RCC 7860 (cell line): ENCODE data around the gene EPN2.
"Not testable (repeated sequence)": the region's sequence is repeated elsewhere in the genome, so short reads cannot be mapped to it uniquely, and the experiment has no call there.

Experiments used
- DNase-seq: peaks from one replicate; pipeline ENCODE4 v3.0.0-alpha.2; 2015; ENCODE audit warnings: low spot score
- FAIRE-seq: peaks from 2 replicates; lab custom pipeline; 2012; peaks lifted over from hg19 to GRCh38; lab: Jason Lieb, UNC

Gene EPN2

DNA sequence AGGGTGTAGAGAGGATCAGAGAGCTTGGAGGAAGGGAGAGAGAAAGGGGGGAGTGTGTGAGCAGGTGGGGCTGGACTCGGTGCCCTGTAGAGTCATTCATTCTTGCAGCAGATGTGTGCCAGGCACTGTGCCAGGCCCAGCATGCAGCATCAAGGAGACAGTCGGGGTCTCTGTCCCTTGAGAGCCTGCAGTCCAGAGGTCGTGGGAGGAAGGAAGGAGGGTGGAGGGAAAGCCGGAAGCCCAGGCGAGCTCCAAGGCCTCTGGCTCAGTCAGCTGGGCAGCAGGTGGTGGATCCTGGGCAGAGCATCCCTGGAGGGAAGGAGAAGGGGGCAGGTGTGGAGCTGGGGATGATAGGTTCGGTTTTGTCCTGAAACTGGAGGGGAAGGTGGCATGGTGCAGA, 27.5 kb downstream of the EPN2 start:
- DNase-seq (no peak), FAIRE-seq (no peak)

DNA sequence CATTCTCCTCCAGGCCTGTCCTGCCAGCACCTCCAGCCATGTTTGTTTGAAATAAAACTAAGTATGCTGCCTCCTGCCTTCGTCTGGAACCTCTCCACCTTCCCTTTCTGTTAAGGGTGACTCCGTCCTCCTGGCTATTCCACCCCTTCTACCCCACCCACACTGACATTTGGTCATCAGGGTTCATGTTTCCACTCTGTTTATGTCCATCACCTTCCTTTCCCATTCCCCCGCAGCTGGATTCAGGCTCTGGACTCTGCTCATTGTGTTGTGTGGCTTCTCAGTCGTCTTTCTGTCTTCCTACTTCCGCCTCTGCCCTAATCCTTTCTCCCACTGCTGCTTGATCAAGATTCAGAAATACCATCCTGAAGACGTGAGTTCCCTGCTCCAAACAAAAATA, 28.6 kb downstream of the EPN2 start:
- FAIRE-seq, result no peak

DNA sequence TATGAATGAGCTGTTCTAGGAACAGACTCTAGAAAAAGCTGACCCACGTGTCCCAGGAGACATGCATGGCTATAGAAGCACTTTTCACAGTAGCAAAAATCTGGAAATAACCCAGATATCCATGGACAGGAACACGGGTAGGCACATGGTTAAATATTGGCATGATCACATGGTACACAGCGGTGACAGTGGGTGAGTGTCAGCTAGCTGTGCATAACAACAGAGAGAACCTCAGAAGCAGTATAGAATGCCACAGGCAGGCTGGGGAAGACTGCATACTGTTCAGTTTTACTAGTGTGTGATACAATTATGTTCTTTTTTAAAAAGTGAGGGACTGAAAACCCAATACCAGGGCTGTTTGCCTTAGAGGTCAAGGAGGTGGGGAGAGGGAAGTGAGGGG, 31.4 kb downstream of the EPN2 start:
- no peak for FAIRE-seq
- DNase-seq, result no peak

More for the DNA sequence above, 28.6 kb downstream of the EPN2 start:
- no peak for DNase-seq

DNA sequence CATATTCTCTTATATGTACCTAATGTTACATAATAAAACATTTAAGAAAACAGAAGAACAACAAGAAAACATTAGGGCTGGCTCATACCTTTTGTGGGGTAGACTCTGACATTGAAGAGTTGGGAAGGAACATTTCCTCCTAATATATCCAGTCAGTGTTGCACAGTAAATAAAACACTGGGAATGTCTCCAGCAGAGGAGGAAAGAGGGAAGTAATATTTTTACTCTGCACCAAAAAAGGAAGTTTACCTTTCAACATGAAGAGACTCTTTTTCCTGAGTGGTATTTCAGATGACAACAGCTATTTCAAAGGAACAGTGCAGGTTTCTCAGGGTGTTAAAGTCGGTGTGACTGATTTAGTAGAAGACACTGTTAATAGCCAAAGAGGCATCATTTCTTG, 31.9 kb downstream of the EPN2 start:
- DNase-seq (no peak), FAIRE-seq (no peak)

DNA sequence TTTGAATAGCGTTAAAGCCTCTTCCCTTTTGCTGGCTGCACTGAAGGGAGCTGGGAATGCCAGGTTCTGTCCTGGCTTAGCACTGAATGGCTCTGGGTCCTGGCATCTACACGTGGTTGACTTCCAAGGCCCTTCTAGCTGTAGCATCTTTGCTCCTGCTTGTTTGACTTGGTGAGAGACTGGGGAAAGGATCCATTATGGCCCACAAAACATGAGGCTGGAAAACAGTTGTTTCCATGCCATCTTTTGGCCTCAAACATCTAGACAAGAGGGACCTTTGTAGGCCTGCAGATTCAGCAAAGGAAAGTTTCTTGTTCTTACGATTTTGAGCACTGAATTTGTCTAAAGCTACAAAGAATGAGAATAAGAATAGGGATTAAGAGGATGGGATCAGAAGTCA, 32.5 kb downstream of the EPN2 start:
- FAIRE-seq, result no peak
- DNase-seq, result no peak

DNA sequence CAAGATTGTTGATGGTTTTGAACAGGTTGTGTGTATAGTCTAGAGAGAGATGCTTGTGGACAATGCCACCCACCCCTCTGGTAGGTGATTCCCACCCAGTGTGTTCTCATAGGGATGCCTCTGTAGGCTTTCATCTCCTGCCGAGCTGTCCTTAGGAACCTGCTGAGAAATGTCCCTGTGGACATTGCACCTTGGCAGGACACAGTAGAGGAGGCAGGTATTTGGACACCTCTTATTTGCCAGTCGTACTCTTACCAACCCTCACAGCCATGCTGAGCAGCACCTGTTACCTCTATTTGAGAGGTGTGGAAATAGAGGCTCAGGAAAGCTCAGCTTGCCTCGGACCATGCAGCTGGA, 33.2 kb downstream of the EPN2 start:
- FAIRE-seq, result no peak

DNA sequence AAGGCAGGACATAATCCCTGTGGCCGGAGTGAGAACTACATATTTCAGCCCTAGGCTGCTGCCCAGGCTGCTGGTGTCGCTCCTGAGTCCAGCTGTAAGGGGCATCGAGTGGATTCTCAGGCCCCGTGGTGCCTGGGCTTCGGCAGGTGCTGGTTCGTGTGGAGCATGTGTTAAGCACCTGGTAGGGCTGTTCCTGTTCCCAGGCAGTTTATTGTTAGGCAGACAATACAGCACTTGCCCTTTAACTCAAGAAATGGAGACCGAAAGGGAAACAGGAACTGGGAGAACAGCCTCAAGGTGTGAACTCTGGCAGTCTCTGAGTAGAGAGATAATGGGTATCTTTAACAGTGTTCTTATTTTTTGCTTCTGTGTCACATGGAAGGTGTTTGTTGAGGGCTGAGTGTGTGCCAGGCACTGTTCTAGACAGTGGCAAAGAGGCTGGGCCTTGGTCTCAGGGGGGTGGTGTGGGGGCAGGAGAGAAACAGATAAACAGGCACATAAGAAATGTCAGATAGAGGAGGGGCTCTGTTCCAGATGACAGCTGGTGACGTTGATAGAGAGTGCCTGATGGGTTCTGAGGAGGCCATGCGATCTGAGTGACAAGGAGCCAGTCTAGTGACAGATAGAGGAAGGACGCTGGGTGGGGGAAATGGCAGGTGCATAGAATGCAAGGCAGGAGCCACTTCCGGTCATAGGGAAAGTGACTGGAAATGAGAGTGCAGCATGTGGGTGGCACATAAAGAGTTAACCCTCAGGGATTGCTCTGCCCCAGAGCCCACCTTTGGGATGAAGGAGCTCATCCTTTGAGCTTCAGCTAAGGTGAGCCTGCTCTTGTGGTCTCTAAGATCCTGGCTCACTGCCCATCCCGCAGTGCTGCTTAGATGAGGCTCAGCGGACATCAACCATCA, 33.8 kb downstream of the EPN2 start:
- DNase-seq (no peak), FAIRE-seq (no peak)

More for the DNA sequence above, 33.2 kb downstream of the EPN2 start:
- DNase-seq, result no peak

DNA sequence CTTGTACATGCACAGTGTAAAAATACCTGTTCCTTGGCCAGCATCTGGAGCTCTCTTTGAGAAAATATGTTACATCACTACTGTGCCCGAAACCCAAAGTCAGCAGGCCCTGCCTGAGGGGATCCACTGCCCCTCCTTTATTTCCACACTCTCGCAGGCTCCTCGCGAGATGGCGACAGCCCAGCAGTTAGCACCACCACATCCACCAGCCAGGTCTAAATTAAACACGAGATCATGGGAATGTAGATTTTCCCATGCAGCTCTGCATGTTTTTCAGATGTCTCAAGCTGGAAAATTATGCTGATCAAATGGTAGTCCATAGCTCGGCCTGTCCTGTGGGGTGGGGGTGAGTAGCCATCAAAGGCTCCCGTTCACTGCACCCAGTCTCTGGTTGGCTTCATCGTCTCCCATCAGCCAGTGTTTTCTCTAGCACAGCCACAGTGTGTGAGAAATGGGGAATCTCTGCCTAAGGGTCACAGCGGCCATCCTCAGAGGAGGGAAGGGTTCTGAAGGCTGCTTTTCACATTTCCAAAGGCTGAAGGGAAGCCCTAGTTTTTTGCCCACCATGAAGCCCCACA, 34.7 kb downstream of the EPN2 start:
- DNase-seq, result no peak
- FAIRE-seq, result no peak

DNA sequence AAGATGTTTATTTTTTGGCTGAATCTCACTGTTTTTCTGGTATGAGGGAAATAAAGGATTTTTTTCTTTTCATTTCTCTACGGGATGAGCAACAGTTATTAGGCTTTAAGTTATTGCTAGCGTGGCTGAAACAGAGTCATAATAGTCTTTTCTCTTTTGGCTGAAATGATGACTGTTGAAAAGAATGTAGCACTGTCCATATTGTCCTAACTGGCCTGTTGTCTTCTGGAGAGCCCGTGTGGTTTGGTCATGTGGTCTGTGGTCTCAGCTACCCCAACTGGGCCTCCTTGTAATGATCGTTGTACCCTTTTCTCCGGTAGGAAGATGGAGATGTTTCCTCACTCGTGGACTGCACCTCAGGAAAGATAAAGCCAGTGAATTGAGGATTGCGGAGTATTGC, 36.6 kb downstream of the EPN2 start:
- FAIRE-seq (no peak), DNase-seq (no peak)

DNA sequence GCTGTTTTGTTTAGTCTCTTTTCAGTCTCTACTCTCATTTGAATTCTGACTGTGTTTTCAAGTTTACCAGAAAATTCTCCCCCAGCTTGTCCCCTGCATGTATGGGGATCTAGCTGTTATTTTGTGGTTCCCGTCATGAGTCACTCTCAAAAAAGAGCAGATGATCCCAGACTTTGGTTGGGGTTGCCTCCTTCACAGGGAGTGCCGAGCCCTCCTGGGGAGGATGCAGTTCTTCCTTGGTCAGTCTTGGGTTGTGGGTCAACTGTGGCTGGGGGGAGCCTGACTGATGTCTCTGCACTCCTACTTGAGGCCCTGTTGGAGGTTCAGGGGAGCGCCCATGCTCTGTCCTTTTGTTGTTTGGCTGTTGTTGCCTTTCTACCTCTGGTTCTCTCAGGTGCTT, 37.7 kb downstream of the EPN2 start:
- FAIRE-seq (no peak), DNase-seq (no peak)

DNA sequence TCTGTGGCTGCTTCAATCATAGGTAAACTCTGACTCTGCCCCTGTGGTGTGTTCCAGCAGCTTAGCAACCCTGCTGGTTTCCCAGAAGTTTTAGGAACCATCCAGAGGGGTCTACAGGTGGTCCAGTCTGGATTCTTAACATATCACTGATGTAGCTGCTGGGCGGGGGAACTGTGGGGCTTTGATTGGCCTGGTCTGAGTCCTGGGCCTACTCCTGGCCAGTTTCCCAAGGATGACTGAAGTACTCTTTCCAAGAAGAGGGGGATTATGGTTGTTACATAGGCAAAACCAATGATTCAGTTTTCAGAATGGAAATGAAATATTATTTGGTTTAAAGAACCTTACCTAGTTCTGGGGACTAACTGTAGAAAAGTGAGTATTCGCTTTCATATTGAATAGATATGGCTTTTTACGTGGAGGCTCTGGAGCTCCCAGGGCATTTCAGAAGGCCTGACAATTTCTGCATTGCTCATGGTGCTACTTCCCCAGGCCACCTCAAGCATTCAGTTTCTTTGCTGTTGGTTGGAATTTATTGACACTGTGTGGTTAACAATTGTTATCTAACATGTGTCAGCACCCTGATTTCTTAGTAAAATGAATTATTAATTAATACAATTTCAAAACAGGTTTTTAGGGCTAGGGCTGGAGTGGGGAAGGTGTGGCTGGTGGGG, 38.4 kb downstream of the EPN2 start:
- FAIRE-seq, result no peak
- no peak for DNase-seq

DNA sequence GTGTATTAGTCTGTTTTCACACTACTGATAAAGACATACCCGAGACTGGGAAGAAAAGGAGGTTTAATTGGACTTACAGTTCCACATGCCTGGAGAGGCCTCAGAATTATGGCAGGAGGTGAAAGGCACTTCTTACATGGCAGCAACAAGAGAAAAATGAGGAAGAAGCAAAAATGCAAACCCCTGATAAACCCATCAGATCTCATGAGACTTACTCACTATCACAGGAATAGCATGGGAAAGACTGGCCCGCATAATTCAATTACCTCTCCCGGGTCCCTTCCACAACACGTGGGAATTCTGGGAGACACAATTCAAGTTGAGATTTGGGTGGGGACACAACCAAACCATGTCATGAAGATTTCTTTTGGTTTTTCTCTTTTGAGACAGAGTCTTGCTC, 41.1 kb downstream of the EPN2 start:
- not testable (repeated sequence) for DNase-seq, FAIRE-seq

DNA sequence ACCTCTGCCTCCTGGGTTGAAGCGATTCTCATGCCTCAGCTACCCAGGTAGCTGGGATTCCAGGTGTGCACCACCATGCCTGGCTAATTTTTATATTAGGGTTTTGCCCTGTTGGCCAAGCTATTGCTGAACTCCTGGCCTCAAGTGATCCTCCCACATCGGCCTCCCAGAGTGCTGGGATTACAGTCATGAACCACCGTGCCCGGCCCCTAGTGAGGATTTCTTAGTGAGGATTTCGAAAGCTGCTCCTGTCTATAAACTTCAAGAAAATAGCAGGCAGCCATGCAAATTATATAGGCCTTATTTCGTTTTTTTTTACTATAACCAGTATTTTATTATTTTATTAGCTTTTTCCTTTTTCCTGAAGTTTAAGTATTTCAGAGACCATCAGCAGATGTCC, 41.6 kb downstream of the EPN2 start:
- DNase-seq, result no peak
- no peak for FAIRE-seq

DNA sequence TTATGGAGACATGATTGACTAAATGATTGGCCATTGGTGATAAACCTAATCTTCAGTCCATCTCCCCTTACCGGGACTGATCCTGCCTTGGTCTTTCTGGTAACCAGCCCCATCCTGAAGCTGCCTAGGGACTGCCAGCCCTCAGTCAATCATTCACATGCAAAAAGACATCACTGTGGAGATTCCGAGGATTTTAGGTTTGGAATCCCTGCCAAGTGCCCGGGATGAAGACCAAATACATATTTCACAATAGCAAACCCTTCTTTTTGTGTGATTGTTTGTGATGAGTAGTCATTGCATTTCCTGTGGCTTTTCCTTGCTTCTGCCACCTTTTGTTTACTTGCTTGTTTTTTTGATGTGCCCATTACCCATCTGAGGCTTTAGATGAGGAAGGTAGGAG, 44.0 kb downstream of the EPN2 start:
- DNase-seq, result no peak
- FAIRE-seq, result no peak

DNA sequence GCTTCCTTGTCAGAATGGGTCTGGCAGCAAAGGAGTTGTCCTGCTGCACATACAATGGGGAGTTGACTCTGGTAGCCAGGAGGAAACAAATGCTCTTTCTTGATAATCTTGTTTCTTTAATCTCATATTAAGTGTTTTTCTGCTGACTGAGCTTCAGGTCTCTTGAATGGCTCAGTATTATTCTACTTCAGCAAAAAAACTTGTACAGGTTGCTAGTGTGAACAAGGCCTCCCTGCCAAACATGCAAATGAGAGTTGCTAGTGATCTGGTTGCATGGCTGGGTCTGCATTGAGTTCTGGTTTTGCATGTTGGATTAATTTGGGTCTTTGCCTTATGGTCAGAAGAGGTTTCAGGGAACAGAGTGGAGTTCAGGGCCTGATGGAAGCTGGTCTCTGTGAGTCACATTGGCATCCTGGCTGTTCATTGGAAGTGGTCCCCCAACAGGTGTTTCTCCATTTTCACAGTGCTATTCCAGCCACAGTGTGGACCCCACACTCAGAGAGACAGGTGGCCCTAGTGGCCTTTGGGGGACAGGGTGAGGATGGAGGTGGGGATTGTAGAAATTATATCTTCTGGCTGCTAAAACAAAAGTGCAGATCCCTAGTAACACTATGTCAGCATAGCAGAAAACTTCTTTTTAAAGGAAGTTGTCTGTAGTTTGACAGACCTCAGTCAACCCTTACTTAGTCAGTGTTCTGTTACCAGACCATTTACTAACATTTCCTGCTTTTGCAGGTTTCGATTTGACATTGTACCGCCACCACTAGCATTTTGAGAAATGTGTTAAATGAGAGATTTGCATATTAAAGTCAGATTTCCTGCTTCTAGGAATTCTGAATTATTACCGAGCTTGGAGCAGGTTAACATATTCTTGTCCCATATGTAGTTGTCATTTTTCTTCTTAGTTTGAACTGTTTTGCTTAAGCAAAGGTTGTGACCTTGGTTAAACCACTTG, 47.1 kb downstream of the EPN2 start:
- no peak for FAIRE-seq
- no peak for DNase-seq

DNA sequence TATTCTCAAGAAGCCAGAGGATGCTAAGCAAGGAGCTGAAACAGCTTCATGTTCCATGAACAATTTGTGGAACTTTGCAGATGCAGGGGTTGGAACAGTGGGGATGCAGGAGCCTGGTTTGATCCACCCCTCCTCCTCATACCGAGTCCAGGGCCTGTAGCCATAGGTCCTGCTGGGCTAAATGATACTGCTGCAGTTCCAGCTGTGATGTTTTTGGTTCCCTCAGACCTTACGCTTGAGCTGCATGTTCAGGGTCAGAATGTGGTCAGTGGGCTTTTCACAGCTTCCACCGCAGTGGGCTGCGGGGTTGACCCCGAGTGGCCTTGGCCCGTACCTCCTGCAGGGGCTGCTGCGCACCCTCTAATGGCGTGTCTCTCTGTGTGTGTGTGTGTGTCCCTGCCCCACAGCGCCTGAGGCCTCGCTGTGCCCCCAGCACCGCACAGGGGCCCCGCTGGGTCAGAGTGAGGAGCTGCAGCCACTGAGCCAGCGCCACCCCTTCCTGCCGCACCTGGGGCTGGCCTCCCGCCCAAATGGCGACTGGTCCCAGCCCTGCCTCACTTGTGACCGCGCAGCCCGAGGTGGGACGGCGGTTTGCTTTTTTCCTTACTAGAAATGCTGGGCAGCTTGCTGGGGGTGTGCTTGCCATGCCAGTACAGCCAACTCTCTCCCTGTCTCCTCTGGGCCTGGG, 48.2 kb downstream of the EPN2 start:
- no peak for FAIRE-seq
- DNase-seq, result no peak

DNA sequence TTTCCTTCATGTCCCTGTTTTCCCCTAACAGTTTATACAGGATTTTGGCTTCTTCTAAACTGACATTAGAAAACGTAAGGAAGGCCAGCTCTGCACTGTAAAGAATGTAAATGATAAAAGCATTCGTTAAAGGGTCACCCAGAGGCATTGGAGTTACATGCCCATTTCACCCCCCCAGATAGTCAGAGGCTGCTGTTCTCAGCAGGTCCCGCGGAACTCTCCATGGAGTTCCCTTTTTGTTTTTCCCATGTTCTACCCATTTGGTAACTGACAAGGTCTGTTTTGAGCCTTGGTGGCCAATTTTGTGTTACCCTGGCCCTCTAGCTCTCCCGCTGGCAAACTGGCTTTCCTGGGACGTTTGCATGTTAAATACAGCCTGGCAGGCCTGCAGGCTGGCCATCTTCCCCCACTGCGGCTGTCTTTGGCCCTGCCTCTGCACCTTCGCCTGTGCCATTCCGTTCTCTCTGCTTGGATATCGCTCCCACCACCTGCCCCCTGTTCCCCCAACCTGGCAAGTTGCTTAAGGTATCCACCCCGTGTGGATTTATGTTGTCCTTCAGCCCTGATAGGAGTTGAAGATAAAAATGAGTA, 49.7 kb downstream of the EPN2 start:
- DNase-seq, result no peak
- no peak for FAIRE-seq

DNA sequence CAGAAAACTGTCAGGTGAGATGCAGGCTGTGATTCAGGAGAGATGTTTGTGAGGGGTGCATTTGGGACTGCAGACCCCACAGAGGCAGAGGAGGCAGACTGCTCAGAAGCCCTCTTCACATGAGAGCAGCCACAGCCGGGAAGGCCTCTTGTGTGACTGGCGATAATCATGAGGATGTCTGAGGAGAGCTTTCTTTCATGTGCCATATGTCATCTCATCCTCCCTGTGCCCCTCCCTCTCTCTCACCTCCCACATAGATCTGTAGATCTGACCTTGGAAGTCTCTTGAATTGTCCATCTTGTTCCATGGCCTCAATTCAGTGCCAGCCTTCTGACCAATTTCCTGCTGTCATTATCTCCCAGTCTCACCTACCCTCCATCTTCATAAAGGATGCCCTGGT, 50.5 kb downstream of the EPN2 start:
- DNase-seq (no peak), FAIRE-seq (no peak)

DNA sequence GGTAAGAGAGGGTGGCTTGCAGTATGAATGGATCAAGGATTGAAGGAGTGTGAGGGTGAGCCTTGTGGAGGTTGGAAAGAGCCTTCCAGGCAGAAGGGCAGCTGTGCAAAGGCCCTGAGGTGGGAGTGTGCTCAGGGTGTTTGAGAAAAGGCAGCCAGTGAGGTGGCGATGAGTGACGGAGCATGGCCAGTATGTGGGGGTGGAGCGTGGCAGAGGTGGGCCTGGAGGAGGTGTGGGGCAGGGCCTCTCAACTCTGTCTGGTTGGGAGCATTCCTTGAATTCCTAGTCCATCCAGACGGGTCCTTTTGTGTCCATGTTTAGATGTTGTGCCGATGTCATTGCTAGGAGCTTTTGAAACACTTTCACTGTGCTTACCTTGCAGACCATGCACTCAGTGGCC, 51.3 kb downstream of the EPN2 start:
- DNase-seq, result no peak
- FAIRE-seq, result no peak
